ENCODE measurements around the gene TMEM92. TPM values are rescaled to one million over a fixed set of nuclear protein-coding genes. Genes with fewer than 3 reads are reported as not detected.

The TMEM92 gene
- total RNA-seq, 1 experiment from 2014 or later = 14.8 TPM

DNA sequence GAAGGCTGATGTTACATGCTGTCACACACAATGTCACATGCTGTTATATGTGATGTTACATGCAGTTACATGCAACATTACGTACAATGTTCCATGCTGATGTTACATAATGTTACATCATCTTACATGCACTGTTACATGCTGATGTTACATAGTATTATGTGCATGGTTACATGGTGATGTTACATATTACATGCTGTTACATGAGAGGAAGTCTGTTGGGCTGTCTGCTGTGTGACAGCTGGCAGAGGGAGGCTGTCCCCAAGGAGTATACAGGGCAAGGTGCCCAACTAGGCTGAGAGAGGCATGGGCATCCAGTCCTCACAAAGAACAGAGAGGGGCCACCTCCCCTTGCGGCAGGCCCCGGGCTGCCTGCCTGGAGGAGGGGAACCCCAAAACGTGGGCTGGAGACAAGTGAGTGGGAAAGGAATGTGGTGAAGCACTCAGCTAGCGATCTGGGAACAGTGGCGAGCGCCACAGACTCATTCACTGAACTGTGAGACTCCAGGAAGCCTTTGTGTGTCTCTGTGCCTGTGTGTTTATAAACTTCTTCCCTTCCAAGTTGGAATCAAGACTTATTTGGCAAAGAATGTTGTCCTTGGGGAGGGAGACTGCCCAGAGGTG, 30.6 kb downstream of the TMEM92 start:
- no peak for TF ChIP-seq CTCF (IDR thresholded peaks at IDR 0.05; ENCODE audit: insufficient read depth in 1 of 2, low read depth in 1 of 2, low read length in 1 of 2, severe bottlenecking in 1 of 2, unreplicated experiment in 1 of 2)
- H3K4me3 ChIP-seq (ENCODE audit: low read depth, low read length) = no peak overlapping the region
- ChIA-PET CTCF (interaction anchor here (1.1 to 1.2 kb wide), 2 partner anchors 10 to 105 kb away, joined by 3 to 4 read pairs; no protein-coding TSS in a partner anchor), POLR2A (no interaction called here)
- no peaks in the 10 kb centered on the region for H3K36me3 ChIP-seq (ENCODE audit: control insufficient read depth, insufficient read depth, low read length)
- DNase-seq = no peak
- Mint-ChIP-seq H3K27me3 (ENCODE audit: insufficient read depth, unreplicated experiment) (no peaks in the 10 kb centered on the region), H3K4me3 (ENCODE audit: unreplicated experiment) (no peak overlapping the region), H3K4me1 (ENCODE audit: low read depth, unreplicated experiment) (peaks cover 20% of the 10 kb centered on the region), H3K36me3 (ENCODE audit: insufficient read depth, unreplicated experiment) (no peaks in the 10 kb centered on the region), H3K27ac (ENCODE audit: unreplicated experiment) (peak overlapping the region; percentile 41), H3K9me3 (ENCODE audit: unreplicated experiment) (no peaks in the 10 kb centered on the region)
- H3K27me3 ChIP-seq (replicated peaks; ENCODE audit: control insufficient read depth, insufficient read depth, low read length) = no peaks in the 10 kb centered on the region
- intact Hi-C loops (cut with micrococcal nuclease; ENCODE audit: unreplicated experiment) = no loop called here
- H3K4me1 ChIP-seq = peaks cover 5% of the 10 kb centered on the region; the same call in 1 of the 2 replicates
- no peaks in the 10 kb centered on the region for H3K9me3 ChIP-seq
- BruUV-seq (replicated peaks) = no TSS peak

DNA sequence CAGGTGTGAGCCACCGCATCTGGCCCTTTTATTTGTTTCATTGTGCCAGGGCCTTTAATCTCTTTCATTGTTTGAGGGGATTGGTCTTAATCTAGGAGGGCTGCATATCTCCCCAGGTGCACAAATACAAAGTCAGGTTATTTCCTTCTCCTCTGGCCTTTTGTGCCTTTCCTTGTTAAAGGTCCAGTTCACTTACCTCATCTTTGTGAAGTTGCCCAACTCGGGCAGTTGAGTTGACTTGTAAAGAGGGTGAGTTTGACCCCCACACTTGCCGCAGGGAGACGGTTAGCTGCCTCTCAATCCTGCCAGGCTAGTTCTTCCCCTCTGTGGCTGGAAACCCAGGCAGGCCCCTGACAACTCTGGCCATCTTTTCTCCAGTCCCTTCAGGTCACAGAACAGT, 33.4 kb downstream of the TMEM92 start:
- Mint-ChIP-seq H3K27ac (ENCODE audit: unreplicated experiment) (no peak overlapping the region), H3K4me3 (ENCODE audit: unreplicated experiment) (no peak overlapping the region), H3K9me3 (ENCODE audit: unreplicated experiment) (no peaks in the 10 kb centered on the region), H3K4me1 (ENCODE audit: low read depth, unreplicated experiment) (peaks cover 8% of the 10 kb centered on the region), H3K36me3 (ENCODE audit: insufficient read depth, unreplicated experiment) (no peaks in the 10 kb centered on the region), H3K27me3 (ENCODE audit: insufficient read depth, unreplicated experiment) (peaks cover under 1% of the 10 kb centered on the region)
- intact Hi-C loops (cut with micrococcal nuclease; ENCODE audit: unreplicated experiment) = no loop called here
- 0 out of 2 replicates have a peak, but pooled peaks cover 4% of the 10 kb centered on the region for H3K4me1 ChIP-seq
- no peaks in the 10 kb centered on the region for H3K36me3 ChIP-seq (ENCODE audit: control insufficient read depth, insufficient read depth, low read length)
- no peak for TF ChIP-seq CTCF (IDR thresholded peaks at IDR 0.05; ENCODE audit: insufficient read depth in 1 of 2, low read depth in 1 of 2, low read length in 1 of 2, severe bottlenecking in 1 of 2, unreplicated experiment in 1 of 2)
- H3K4me3 ChIP-seq (ENCODE audit: low read depth, low read length) = no peak overlapping the region
- POLR2A ChIA-PET = no interaction called here
- H3K9me3 ChIP-seq = no peaks in the 10 kb centered on the region
- CTCF ChIA-PET = no interaction called here
- H3K27me3 ChIP-seq (replicated peaks; ENCODE audit: control insufficient read depth, insufficient read depth, low read length) = no peaks in the 10 kb centered on the region
- DNase-seq = no peak
- no TSS peak for BruUV-seq (replicated peaks)

GRCh38 chr17:50308666-50309065, 34.4 kb downstream of the TMEM92 start:
- no peak for TF ChIP-seq CTCF (IDR thresholded peaks at IDR 0.05; ENCODE audit: insufficient read depth in 1 of 2, low read depth in 1 of 2, low read length in 1 of 2, severe bottlenecking in 1 of 2, unreplicated experiment in 1 of 2)

More at GRCh38 chr17:50308666-50309065, 34.4 kb downstream of the TMEM92 start:
- Histone ChIP-seq H3K4me1 (0 out of 2 replicates have a peak, but pooled peaks cover 4% of the 10 kb centered on the region), H3K4me3 (ENCODE audit: low read depth, low read length) (no peak overlapping the region), H3K36me3 (ENCODE audit: control insufficient read depth, insufficient read depth, low read length) (no peaks in the 10 kb centered on the region), H3K9me3 (no peaks in the 10 kb centered on the region), H3K27me3 (replicated peaks; ENCODE audit: control insufficient read depth, insufficient read depth, low read length) (no peaks in the 10 kb centered on the region)
- peaks cover 4% of the 10 kb centered on the region for H3K27me3 Mint-ChIP-seq (ENCODE audit: insufficient read depth, unreplicated experiment)
- no peak overlapping the region for H3K27ac Mint-ChIP-seq (ENCODE audit: unreplicated experiment)
- DNase-seq = no peak
- no peaks in the 10 kb centered on the region for H3K36me3 Mint-ChIP-seq (ENCODE audit: insufficient read depth, unreplicated experiment)
- no peaks in the 10 kb centered on the region for H3K9me3 Mint-ChIP-seq (ENCODE audit: unreplicated experiment)
- H3K4me3 Mint-ChIP-seq (ENCODE audit: unreplicated experiment) = no peak overlapping the region
- CTCF ChIA-PET = interaction anchor here (1.3 kb wide), 1 partner anchor 108 kb away, joined by 6 read pairs; the partner anchor contains the start of gene COL1A1
- POLR2A ChIA-PET = interaction anchor here (0.5 kb wide), 1 partner anchor 544 kb away, joined by 3 read pairs; the partner anchor contains the start of gene FAM117A
- BruUV-seq (replicated peaks) = no TSS peak
- peaks cover 7% of the 10 kb centered on the region for H3K4me1 Mint-ChIP-seq (ENCODE audit: low read depth, unreplicated experiment)
- intact Hi-C loops (cut with micrococcal nuclease; ENCODE audit: unreplicated experiment) = no loop called here

All from Caco-2 (cell line).